Heart left ventricle (tissue), 16 donors: ENCODE measurements around the gene ABCD1. TPM values are rescaled to one million over a fixed set of nuclear protein-coding genes. Genes with fewer than 3 reads are reported as not detected.

ENCODE experiments used
- ATAC-seq, 4 donors: fragments of 200-7000 bp; cut with Tn5 transposase; one replicate each; pipeline ENCODE4 v1.9.1; 2020 to 2022; ENCODE audit warnings: moderate library complexity in 4 of 4, mild to moderate bottlenecking in 3 of 4, moderate number of reproducible peaks in 1 of 4
- DNase-seq, 5 donors: peaks; one replicate each; pipeline ENCODE4 v3.0.0-alpha.2; 2020
- H3K27ac ChIP-seq, 12 donors: fragments of 200-600 bp; sonication (generic) in 4 of 12; one replicate each; pipeline versions ENCODE4 v1.5.0 to v1.8.0; 2016 to 2022; ENCODE audit warnings: mild to moderate bottlenecking in 2 of 12
- H3K27me3 ChIP-seq, 9 donors: fragments of 200-600 bp; sonication (generic) in 2 of 9; one replicate each; pipeline versions ENCODE4 v1.5.1 to v1.8.0; 2016 to 2022; ENCODE audit warnings: mild to moderate bottlenecking in 3 of 9
- H3K36me3 ChIP-seq, 9 donors: fragments of 200-600 bp; sonication (generic) in 2 of 9; one replicate each; pipeline versions ENCODE4 v1.5.0 to v1.8.0; 2018 to 2022; ENCODE audit warnings: mild to moderate bottlenecking in 2 of 9
- H3K4me1 ChIP-seq, 12 donors: fragments of 200-600 bp; sonication (generic) in 4 of 12; one replicate each; pipeline versions ENCODE4 v1.5.0 to v1.8.0; 2016 to 2022; ENCODE audit warnings: mild to moderate bottlenecking in 3 of 12
- H3K4me3 ChIP-seq, 12 donors: fragments of 200-600 bp; sonication (generic) in 4 of 12; one replicate each; pipeline versions ENCODE4 v1.5.0 to v1.8.0; 2017 to 2022; ENCODE audit warnings: mild to moderate bottlenecking in 9 of 12, moderate library complexity in 4 of 12
- H3K9me3 ChIP-seq, 12 donors: fragments of 200-600 bp; sonication (generic) in 4 of 12; one replicate each; pipeline versions ENCODE4 v1.5.0 to v1.8.0; 2016 to 2022; ENCODE audit warnings: mild to moderate bottlenecking in 1 of 12
- POLR2A ChIP-seq, 2 donors: fragments of 450-650 bp; IDR thresholded peaks; one replicate each; pipeline ENCODE4 v1.6.1; 2017; ENCODE audit warnings: antibody characterized with exemption in 2 of 2, mild to moderate bottlenecking in 2 of 2, moderate library complexity in 2 of 2
- WGBS, 4 donors: extraction: QIAGEN DNeasy Blood & Tissue Kit in 2 of 4; methylation state at CpG; one replicate each; pipeline versions ENCODE4 v1.1.5 to v1.1.7; 2013 to 2018; 5-methylcytosine and 5-hydroxymethylcytosine counted together
- intact Hi-C, 10 donors: fragments of 100-400 bp; cut with DNase I; formaldehyde crosslinking; loops; one replicate each; pipeline versions ENCODE4 v1.11.1 to v1.14.2; 2022
- polyA plus RNA-seq, 2 donors: library from polyadenylated mRNA; stranded (reverse); fragments of 200-250 nt; gene quantifications; one replicate each; pipeline ENCODE4 v1.2.3, GENCODE V29; 2013
- total RNA-seq, 9 donors: library from RNA; depleted of rRNA in 2 of 9; stranded (reverse); fragments of >200 nt in 2 of 9; fragmentation: NEBNext Ultra II Directional in 3 of 9; extraction: Animal tissue kit (Norgen Biotek cat#: 25700) in 3 of 9; gene quantifications; one replicate each; pipeline versions ENCODE4 v1.1.0 to v1.2.4, GENCODE V29; 2016 to 2023
- TF ChIP-seq, protein P1 (sequence below), 12 donors: fragments of 200-600 bp; sonication (generic) in 4 of 12; IDR thresholded peaks; one replicate each; pipeline versions ENCODE4 v1.5.0 to v1.8.0; 2018 to 2022; ENCODE audit warnings: antibody characterized with exemption in 12 of 12, mild to moderate bottlenecking in 5 of 12
- donor health status: ischemic (EF 13 %, LVEDD 7.1; RV severe dilation, severe dysfunction).
- donor health status: healthy with polysubstance abuse.
- donor health status: DM: no; HTN: yes; CAD: no.
- donor health status: DM: no; HTN: no; CAD: no.
- donor health status: ischemic (EF 25% LVEDD 6.9; RV normal size, moderate dysfunction).
- donor health status: ischemic (EF 25% LVEDD 5.7; RV mildly dilated, moderate dysfunction).
- donor health status: healthy.
- donor health status: DM: yes; HTN: yes; CAD: no.
- donor health status: ischemic (EF 35%, LVEDD 5.7; RV mildly dilated, moderate dysfunction).
- donor health status: nonischemic (EF 11% LVEDD 7.7; RV severe dilation, severe dysfunction).
- donor health status: DM: yes; HTN: yes; CAD: no.
- donor health status: PGD.
- donor health status: ischemic (EF 29% LVEDD 5.4; RV normal size, mild dysfunction).
- donor health status: nonischemic (EF 23%, LVEDD 6.1; RV moderate dilation, normal function).

Gene ABCD1
- total and polyA plus RNA-seq, 11 donors = 12.9 to 25.6 (median 15.6) TPM

DNA sequence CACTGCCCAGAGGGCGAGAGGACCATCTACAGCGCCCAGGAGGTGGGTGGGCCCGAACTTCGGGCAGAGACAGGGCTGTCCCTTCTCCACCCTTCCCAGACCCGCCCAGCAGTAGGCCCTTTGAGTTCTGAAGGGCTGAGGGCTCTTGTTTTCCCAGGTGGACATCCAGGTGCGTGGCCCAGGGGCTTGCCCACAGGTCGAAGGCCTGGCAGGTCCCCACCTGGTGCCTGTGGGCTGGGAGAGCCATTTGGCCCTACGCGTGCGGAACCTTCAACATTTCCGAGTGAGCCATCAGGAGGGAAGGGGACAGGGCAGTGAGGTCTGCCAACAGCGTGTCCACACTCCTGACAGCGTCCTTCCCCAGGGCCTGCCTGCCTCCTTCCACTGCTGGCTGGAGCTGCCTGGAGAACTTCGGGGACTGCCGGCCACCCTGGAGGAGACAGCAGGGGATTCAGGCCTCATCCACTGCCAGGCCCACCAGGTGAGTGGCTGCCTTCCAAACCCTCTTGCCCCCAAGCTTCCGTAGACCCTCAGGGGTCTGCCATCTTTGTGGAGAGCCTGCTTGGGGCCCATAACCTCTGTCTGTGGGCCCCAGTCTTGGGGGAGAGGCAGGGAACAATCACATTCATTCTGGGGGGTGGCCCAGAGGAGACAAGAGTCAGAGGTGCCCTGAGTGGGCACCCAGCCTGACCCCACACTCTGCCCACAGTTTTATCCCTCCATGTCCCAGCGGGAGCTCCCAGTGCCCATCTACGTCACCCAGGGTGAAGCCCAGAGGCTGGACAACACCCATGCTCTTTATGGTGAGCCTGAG, 46.2 kb downstream of the ABCD1 start:
- intact Hi-C loops = no loop called here
- 77 to 95% (median 86%) methylated on average over 7 to 18 of the region's 18 CpGs for WGBS, 4 donors
- H3K36me3 ChIP-seq = no peaks in the 10 kb centered on the region
- H3K27ac ChIP-seq = no peak overlapping the region
- DNase-seq (peak in 1 of 5 donors; percentile 7), ATAC-seq (no peak)
- H3K9me3 ChIP-seq = no peaks in the 10 kb centered on the region
- peaks cover 0 to 7% (median 0%) of the 10 kb centered on the region in 12 donors for H3K4me1 ChIP-seq
- no peaks in the 10 kb centered on the region for H3K27me3 ChIP-seq
- H3K4me3 ChIP-seq = no peak overlapping the region
- no peak for TF ChIP-seq POLR2A (IDR thresholded peaks at IDR 0.05)
- TF ChIP-seq, protein P1, sequence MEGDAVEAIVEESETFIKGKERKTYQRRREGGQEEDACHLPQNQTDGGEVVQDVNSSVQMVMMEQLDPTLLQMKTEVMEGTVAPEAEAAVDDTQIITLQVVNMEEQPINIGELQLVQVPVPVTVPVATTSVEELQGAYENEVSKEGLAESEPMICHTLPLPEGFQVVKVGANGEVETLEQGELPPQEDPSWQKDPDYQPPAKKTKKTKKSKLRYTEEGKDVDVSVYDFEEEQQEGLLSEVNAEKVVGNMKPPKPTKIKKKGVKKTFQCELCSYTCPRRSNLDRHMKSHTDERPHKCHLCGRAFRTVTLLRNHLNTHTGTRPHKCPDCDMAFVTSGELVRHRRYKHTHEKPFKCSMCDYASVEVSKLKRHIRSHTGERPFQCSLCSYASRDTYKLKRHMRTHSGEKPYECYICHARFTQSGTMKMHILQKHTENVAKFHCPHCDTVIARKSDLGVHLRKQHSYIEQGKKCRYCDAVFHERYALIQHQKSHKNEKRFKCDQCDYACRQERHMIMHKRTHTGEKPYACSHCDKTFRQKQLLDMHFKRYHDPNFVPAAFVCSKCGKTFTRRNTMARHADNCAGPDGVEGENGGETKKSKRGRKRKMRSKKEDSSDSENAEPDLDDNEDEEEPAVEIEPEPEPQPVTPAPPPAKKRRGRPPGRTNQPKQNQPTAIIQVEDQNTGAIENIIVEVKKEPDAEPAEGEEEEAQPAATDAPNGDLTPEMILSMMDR (IDR thresholded peaks at IDR 0.05) = no peak

DNA sequence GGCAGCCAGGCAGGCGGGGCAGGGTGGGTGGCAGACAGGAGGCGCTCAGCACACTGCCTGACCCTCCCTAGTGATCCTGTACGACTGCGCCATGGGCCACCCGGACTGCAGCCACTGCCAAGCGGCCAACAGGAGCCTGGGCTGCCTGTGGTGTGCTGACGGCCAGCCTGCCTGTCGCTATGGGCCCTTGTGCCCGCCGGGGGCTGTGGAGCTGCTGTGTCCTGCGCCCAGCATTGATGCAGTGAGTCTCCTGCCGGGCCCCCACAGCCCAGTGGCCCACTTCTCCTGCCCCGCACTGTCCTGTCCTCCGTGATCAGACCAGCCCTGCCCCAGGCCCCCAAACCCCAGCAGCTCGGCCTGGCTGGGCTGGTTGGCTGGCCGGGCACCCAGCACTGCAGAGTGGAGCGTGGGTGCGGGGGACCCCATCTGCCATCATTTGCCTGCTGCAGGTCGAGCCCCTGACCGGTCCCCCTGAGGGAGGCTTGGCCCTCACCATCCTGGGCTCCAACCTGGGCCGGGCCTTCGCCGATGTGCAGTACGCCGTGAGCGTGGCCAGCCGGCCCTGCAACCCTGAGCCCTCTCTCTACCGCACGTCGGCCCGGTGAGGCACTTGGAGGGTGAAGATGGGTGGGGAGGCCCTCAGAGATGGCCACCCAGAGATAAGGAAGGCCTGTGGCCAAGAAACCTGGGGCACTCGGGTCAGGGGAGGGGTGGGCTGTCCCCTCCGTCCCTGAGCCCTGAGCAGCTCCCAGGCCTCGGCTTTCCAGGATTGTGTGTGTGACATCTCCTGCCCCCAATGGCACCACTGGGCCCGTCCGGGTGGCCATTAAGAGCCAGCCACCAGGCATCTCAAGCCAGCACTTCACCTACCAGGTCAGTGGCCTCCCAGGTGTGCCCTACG, 47.0 kb downstream of the ABCD1 start:
- peak in 1 of 5 donors; percentile 13 for DNase-seq
- Histone ChIP-seq H3K27me3 (no peaks in the 10 kb centered on the region), H3K36me3 (no peaks in the 10 kb centered on the region), H3K9me3 (no peaks in the 10 kb centered on the region), H3K4me3 (no peak overlapping the region), H3K4me1 (no peaks in the 10 kb centered on the region), H3K27ac (no peak overlapping the region)
- 80 to 95% (median 88%) methylated on average over 19 to 37 of the region's 37 CpGs for WGBS, 4 donors
- intact Hi-C loops = no loop called here
- TF ChIP-seq, protein P1 (IDR thresholded peaks at IDR 0.05) = no peak
- no peak for TF ChIP-seq POLR2A (IDR thresholded peaks at IDR 0.05)
- ATAC-seq = no peak

DNA sequence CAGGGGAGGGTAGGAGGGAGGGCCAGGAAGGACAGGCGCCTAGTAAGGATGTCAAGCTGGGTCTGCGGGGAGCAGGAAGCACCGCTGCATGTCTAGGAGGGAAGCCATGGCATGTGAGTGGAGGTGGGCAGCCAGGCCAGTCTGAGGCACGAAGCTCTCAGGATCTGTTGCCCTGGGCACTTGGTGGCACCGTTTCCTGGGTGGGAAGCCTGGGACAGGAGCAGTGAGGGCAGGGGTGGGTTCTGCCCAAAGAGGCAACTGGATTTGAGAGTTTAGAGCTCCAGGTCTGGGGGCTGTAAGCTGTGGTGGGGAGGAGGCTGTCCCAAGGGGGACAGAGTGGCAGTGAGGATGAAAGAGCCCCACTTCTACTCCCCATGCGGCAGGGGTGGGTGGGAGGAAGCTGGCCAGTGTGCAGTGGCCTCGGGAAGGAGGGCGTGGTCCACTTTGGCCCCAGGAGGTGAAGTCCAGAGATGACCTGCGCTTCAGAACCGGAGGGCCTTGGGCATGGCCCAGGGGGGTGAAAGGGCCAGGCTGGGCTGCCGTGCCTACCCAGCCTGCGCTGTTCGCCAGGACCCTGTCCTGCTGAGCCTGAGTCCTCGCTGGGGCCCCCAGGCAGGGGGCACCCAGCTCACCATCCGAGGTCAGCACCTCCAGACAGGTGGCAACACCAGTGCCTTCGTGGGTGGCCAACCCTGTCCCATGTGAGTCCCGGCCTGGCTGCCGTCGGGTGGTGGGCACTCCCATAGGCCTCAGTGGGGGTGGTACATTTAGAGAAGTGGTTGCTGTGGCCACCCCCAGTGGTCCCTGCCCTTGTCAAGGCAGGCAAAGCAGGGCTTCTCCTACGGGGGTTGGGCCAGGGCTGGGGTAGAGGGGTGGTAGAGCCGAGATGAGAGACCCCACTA, 47.9 kb downstream of the ABCD1 start:
- Histone ChIP-seq H3K4me1 (no peaks in the 10 kb centered on the region), H3K27ac (no peak overlapping the region), H3K9me3 (no peaks in the 10 kb centered on the region), H3K4me3 (no peak overlapping the region), H3K27me3 (peaks cover 0 to 1% (median 0%) of the 10 kb centered on the region in 9 donors), H3K36me3 (no peaks in the 10 kb centered on the region)
- ATAC-seq (no peak), DNase-seq (peak in 2 of 5 donors; percentile 3 to 16)
- TF ChIP-seq POLR2A (IDR thresholded peaks at IDR 0.05) = no peak
- TF ChIP-seq, protein P1 (IDR thresholded peaks at IDR 0.05) = no peak
- intact Hi-C loops = no loop called here
- 79 to 91% (median 86%) methylated on average over 9 to 21 of the region's 21 CpGs for WGBS, 4 donors
